GM12872 (cell line): ENCODE results near the gene MIS12.

ENCODE experiments used
- CTCF ChIP-seq: IDR thresholded peaks from 3 replicates; pipeline ENCODE4 v1.5.1; 2011; ENCODE audit warnings: low read depth, mild to moderate bottlenecking, low read length, moderate library complexity; ENCODE audit not compliant: insufficient read depth

Gene MIS12

GRCh38 chr17:5486206-5487124 is at the start of gene MIS12:
MIS12 (plus strand) TSS chr17:5486566; CDS start chr17:5488863, 2,297 bp downstream.
- TF ChIP-seq CTCF, result no peak

- TF ChIP-seq CTCF, result no peak
Observed at GRCh38 chr17:5437721-5438317, 48.5 kb upstream of the MIS12 start.

GRCh38 chr17:5438716-5439445 is 47.5 kb upstream of the MIS12 start, which contains the start of gene C1QBP:
C1QBP (minus strand) TSS chr17:5439155; CDS start chr17:5439073, 82 bp downstream.
- peak; percentile 96 for TF ChIP-seq CTCF

- TF ChIP-seq CTCF, result no peak
Observed at GRCh38 chr17:5439446-5439764, 47.0 kb upstream of the MIS12 start.

GRCh38 chr17:5443728-5444127 is 42.6 kb upstream of the MIS12 start:
- TF ChIP-seq CTCF, result no peak

- TF ChIP-seq CTCF, result no peak
Observed at GRCh38 chr17:5444209-5444608, 42.2 kb upstream of the MIS12 start.

GRCh38 chr17:5446786-5447185 is 39.6 kb upstream of the MIS12 start:
- no peak for TF ChIP-seq CTCF
